SH-SY5Y (cell line): Measurements from ENCODE around the gene JPT2.

Source experiments
- GATA2 ChIP-seq: IDR thresholded peaks from 2 replicates; pipeline ENCODE4 v1.6.1; 2011; ENCODE audit warnings: mild to moderate bottlenecking, low read depth, low read length
- GATA3 ChIP-seq: IDR thresholded peaks from 2 replicates; pipeline ENCODE4 v1.6.1; 2011; ENCODE audit warnings: low read depth, mild to moderate bottlenecking, low read length, moderate library complexity

JPT2 gene, protein sequence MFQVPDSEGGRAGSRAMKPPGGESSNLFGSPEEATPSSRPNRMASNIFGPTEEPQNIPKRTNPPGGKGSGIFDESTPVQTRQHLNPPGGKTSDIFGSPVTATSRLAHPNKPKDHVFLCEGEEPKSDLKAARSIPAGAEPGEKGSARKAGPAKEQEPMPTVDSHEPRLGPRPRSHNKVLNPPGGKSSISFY

DNA sequence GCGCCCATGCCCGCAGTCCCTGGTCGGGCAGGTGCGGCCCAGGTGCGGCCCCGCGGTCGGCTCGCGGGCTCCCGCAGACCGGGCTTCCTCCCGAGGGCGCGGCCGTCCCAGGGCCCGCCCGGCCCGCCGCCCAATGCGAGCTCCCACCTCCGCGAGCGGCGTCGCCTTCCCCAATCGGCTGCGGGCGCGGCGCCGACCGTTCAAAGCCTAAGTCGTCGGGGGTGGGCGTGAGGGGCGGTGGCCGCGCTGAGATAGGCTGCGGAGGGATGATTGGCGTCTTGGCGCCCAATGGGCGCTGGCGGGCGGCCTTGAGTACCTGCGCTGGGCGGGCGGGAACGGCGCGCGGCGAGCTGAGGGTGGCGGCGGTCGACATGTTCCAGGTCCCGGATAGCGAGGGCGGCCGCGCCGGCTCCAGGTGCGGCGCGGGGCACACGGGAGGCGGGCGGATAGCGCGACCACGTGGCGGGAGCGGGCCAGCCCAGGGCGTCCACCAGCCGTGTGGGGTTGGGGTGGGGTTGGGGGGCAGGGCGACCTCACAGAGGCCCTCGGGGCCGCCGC is at the start of gene JPT2:
JPT2 (plus strand) TSS at position 338 of the 558 bp plus-strand sequence; CDS start at position 372, 34 bp downstream.
- TF ChIP-seq GATA3: no peak
- no peak for TF ChIP-seq GATA2

DNA sequence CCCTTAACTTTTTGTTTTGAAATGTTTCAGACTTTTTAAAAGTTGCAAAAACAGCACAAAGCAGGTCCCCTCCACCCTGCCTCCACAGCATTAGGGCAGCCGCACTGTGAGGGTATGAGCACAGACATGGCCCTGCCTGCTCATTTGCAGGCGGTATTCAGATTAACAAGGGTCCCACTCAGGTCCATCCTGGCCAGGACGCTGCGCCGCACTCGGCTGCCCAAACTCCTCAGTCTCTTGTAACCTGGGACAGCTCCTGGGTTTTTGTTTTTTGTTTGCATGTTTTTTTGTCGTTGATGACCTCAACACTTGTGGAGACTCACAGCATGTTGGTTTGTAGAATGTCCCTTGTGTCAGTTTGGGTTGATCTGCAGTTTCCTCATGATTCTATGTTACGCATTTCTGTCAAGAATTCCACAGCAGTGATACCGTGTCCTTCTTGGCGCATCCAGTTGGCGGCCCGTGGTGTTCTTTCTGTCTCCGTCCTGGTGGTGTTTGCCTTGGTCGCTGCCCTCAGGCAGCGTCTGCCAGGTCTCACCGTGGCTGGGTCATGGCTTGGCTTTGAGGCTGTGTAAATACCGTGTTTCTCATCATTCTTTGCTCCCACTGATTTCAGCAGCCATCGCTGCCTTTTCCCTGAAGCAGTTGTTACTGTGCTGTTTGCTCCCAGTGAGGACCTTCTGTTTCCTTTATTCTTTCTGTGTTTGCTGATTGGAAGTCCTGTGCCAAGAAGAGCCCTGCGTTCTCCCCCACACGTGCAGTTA is 47.4 kb upstream of the JPT2 start:
- TF ChIP-seq GATA3: no peak

DNA sequence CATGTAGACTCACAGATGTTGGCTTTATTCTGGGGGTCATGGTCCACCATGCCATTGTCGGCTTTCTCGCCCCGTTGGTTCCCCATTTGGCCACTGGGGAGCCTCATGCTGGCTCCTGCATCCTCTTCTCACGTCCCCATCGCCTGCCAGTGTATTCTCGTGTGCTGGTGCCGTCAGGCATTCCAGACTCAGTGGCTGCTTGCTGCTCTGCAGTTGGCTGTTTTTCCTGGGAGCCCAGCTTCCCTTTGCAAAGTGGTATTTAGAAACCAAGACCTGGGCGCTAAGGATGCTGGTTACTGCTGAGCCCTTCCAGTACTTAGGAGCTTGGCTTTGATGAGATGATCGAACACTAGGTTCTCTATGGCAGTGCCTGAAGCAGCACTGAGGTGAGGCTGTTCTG is 46.8 kb upstream of the JPT2 start:
- TF ChIP-seq GATA3 (no peak), GATA2 (no peak)

DNA sequence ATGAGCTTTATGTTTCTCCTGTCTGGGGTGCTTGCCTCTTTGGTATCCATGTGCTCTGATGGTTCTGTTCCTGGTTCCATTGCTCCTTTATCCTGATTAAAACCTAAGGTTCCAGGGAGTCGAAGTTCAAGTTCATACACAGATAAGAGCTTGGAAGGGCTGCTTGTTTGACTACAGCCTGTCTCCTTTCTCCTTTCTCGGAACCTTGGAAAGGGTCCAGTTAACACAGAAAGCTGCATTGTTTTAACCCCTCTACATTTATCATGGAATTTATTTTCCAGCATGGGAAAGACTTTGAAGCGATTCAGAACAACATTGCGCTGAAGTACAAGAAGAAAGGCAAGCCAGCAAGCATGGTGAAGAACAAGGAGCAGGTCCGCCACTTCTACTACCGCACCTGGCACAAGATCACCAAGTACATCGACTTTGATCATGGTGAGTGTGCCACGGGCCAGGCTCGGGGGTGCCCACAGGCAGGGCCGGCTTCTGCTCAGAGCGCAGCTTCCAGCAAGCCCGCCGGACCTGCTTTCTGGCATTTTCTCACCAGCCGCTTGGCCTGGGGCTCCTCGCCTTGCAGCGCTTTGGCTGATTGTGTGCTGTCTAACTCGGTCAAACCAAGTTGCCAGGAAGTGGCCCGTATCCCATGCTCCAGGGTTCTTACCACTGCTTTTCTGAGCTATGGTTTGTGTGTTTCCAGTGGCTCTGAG is 46.0 kb upstream of the JPT2 start:
- no peak for TF ChIP-seq GATA3
- TF ChIP-seq GATA2: no peak

DNA sequence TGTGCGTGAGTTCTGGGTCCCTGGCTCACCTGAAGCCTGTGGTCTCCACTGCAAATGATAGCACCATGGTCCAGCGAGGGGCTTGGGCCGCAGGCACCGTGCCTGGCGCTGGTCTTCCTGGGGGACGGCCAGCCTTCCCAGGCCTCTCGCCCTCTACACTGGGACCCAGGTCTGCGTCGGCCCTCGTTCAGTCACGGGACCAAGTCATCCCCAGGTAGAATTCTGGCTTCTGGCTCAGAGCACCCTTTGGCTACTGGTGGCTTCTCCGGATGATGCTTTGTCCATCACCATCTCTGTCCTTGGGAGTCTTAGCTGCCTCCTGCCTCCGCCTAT is 45.5 kb upstream of the JPT2 start:
- TF ChIP-seq GATA2 (no peak), GATA3 (no peak)

DNA sequence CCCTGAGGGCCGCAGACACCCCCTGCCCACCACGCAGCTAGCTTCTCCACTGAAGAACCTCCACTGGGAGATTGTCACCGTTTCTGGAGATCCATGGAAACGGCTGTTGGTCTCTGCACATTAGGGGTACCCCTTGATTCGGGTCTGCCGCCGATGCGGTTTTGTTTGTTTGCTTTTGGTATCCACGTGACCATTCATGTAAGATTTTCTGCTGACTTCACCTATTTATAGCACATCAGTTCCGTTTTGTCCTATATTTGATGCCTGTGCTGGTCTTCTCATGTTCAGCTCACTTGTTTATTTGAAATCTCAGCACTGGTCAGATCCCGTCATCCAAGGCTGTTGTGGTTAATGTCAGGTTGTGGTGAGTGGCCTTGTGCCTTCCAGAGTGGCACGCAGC is 44.8 kb upstream of the JPT2 start:
- TF ChIP-seq GATA2: no peak
- no peak for TF ChIP-seq GATA3

DNA sequence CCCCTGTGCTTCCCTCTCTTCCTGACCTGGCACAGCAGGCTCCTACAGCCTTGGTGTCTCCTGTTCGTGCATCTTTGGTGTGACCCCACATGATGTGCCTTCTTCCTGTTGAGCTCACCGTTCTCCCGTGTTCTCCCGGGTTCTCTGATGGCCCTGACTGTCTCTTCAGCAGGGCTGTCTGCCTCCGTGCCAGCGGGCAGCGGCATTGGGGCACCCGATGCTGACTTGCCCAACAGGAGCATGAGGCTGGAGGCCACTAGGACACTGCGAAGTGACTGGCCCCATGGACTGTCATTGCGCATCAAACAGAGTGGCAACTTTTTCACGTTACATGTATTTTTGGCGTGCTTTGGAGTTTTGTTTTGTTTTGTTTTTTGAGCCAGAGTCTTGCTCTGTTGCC is 43.5 kb upstream of the JPT2 start:
- TF ChIP-seq GATA2: no peak
- TF ChIP-seq GATA3: no peak

DNA sequence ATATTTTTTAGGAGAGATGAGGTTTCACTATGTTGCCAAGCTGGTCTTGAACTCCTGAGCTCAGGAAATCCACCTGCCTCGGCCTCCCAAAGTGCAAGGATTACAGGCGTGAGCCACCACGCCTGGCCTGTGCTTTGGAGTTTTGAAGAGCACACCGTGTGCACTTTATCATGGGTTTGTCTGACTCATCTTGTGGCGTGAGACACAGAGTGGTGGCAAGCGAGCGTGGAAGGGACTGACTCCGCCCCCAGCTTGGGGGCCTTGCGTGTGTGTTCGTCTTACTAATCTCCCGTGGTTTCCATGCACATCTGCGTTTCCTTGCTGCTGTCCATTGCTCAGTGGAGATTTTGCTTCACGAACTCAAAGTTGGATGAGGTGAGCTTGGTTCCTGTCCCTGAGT is 43.0 kb upstream of the JPT2 start:
- no peak for TF ChIP-seq GATA3

DNA sequence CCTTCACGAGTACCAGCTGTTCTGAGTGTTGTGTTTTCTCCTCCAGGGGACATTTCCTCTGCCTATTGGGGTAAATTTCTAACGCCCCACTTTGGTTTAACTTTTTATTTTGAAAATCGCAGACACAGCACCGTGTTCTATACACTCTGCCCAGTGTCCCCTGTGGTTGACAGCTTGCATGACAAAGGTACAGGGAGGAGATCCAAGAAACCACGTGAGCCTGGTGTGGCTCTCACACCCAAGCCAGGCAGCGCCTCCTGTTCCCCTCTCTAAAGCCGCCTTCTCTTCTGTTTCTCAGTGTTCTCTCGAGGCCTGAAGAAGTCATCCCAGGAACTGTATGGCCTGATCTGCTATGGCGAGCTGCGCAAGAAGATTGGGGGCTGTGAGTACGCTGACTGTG is 40.6 kb upstream of the JPT2 start:
- no peak for TF ChIP-seq GATA2
- TF ChIP-seq GATA3: no peak

DNA sequence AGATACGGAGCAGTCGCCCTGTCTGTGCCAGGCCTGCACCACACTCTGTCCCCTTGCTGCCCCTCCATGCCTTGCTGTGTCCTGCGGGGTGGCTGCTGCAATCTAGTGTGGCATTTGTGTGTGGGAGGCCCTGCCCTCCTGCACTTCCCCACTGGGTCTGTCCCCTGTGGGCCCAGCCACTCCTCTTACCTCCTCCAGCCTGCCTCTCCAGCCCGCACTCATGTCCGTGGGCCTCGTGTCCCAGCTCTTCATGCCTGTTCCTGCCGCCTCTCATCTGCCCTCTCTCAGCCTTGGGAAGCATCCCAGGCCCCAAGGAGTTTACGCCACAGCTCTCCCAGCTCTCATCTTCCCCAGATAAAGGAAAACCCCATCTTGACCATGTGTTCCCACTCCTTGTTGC is 39.3 kb upstream of the JPT2 start:
- TF ChIP-seq GATA3 (no peak), GATA2 (no peak)

DNA sequence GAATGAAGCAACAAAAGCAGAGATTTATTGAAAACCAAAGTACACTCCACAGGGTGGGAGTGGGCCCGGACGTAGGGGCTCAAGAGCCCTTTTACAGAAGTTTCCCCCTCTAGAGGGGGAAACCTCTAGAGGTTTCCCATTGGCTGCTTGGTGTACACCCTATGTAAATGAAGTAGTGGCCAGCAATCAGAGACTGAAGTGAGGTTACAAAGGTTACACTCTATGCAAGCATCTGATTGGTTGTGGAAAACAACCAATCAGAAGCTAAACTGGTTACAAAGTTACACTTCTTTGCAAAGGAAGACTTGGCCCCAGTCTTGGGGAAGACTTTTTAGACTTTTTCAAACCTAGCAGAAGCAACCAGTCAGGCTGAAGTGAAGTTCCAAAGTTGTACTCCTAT is 38.8 kb upstream of the JPT2 start:
- TF ChIP-seq GATA2 (no peak), GATA3 (no peak)

DNA sequence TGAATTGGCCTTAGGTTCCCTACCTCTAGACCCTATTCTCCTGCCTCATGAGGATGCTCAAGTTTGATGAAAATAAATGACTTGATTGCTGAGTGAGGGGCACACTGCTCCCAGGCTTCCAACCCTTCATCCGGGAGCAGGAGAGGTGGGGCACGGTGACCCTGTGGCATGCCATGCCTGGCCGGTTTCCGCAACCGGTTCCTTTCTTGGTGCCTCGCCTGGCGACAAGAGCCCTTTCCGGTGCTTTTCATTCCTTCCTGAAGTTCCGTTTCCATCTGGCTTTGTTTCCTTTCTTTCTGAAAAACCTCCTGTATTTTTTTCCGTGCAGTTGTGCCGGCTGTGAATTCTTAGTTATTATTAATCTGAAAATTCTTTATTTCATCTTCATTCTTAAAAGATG is 38.2 kb upstream of the JPT2 start:
- TF ChIP-seq GATA3 (no peak), GATA2 (no peak)

DNA sequence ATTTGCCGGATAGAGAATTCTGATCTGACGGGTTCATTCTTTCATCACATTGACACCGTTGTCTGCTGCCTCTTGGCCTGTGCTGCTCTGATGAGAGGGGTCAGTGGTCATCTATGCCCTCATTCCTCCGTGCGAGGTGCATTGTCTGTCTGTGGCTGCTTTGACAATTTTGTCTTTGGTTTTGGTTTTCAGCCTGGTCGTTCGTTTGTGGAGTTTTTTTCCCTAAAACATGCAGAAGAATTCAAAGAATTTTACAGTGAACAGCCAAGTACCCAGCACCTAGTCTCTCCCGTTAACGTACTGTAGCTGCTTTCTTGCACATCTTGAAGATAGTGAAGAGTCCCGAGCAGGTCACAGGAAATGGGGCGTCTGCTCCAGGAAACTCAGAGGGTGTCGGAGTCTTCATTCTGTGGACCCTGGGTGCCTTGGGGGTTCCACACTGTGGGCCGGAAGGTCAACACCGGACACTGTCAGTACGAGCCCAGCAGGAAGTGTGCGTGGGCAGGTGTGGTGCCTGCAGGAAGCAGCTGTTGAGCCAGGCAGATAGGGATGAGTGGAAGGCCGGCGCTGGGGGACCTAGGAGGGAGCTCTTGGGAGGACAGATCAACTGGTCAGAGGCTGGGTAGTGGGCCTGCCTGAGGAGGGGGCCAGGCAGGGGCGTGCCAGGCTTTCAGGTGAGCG is 37.7 kb upstream of the JPT2 start:
- no peak for TF ChIP-seq GATA2

DNA sequence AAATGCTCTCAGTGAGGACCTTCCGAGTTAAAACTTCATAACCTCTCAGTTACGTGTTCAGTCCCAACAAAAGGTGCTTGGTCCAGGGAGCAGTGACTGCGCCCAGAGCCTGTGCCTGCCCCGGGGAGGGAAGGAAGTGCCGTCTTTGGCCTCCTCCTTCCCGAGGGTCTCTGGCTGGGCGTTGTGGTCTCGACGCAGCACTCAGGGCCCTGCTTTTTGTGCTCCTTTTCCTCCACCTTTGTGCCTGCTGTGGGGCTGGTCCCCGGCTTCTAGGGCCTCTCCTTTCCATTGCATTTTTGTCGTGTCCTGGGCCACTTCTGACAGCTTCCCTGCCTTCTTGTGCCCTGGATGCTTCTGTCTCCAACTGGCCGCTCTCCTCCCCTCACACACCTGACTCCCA is 36.8 kb upstream of the JPT2 start:
- TF ChIP-seq GATA3 (no peak), GATA2 (no peak)

DNA sequence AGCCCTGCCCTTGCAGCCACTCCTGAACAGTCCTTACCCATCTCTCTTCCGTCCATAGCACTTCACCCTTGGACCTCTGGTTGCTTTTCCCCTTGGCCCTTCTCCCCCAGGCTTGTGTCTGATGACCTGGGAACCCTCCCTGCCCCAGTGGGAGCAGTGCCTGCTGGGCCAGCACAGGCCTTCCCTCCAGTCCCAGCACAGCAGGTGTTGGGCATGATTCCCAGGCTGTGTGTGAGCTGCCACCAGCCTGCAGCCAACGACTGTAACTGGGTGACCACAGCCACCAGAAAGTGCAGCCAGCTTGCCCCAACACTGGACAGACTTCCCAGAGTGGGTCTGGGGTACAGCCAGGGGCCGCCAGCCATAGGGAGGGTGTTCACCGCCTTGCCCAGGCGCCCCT is 35.9 kb upstream of the JPT2 start:
- TF ChIP-seq GATA2: no peak
- TF ChIP-seq GATA3: no peak
